Prostate gland (tissue), 2 donors: ENCODE measurements around the gene POLE. TPM values are rescaled to one million over a fixed set of nuclear protein-coding genes. Genes with fewer than 3 reads are reported as not detected.

ENCODE experiments used
- DNase-seq: peaks from one replicate; pipeline ENCODE4 v3.0.0-alpha.2; 2019; ENCODE audit warnings: low spot score
- H3K27ac ChIP-seq, 2 donors: fragments of 200-600 bp; sonication (generic); 2 replicates each; pipeline ENCODE4 v1.5.1; 2017 to 2019
- H3K27me3 ChIP-seq: fragments of 200-600 bp; sonication (generic); replicated peaks from 2 replicates; pipeline ENCODE4 v1.5.1; 2019; ENCODE audit not compliant: insufficient read depth
- H3K36me3 ChIP-seq, 2 donors: fragments of 200-600 bp; sonication (generic); 1 replicate in 1 of 2; 2 replicates in 1 of 2; pipeline versions ENCODE4 v1.5.1 to v1.8.1; 2017 to 2019
- H3K4me1 ChIP-seq: fragments of 200-600 bp; sonication (generic); replicated peaks from 2 replicates; pipeline ENCODE4 v1.5.1; 2019
- H3K4me3 ChIP-seq, 2 donors: fragments of 200-600 bp; sonication (generic); 2 replicates each; pipeline ENCODE4 v1.5.1; 2017 to 2019
- H3K9me3 ChIP-seq: fragments of 200-600 bp; sonication (generic); 2 replicates; pipeline ENCODE4 v1.5.1; 2017
- CTCF ChIP-seq, 4 experiments: fragments of 200-600 bp in 2 of 4; fragments of 450-650 bp in 2 of 4; sonication (generic) in 2 of 4; IDR thresholded peaks; 1 replicate in 3 of 4; 2 replicates in 1 of 4; pipeline ENCODE4 v1.5.1; 2016 to 2019; ENCODE audit warnings: antibody characterized with exemption in 4 of 4, mild to moderate bottlenecking in 2 of 4, moderate library complexity in 2 of 4
- POLR2A ChIP-seq: fragments of 450-650 bp; IDR thresholded peaks from one replicate; pipeline ENCODE4 v1.6.1; 2016; ENCODE audit warnings: antibody characterized with exemption, mild to moderate bottlenecking
- POLR2AphosphoS5 ChIP-seq: sonication (generic); formaldehyde crosslinking; IDR thresholded peaks from one replicate; pipeline ENCODE4 v1.6.1; 2017; ENCODE audit warnings: antibody characterized with exemption
- WGBS: methylation state at CpG from one replicate; pipeline ENCODE4 v1.1.5; 2018; 5-methylcytosine and 5-hydroxymethylcytosine counted together
- intact Hi-C: fragments of 100-400 bp; cut with DNase I; formaldehyde crosslinking; loops from one replicate; pipeline ENCODE4 v1.14.2; 2022
- total RNA-seq, 2 donors: library from RNA; depleted of rRNA; stranded (reverse); fragments of >200 nt; gene quantifications; one replicate each; pipeline ENCODE4 v1.1.0, GENCODE V29; 2016

The POLE gene
- total RNA-seq, 2 donors from 2014 or later: 41.8 to 65.4 TPM

DNA sequence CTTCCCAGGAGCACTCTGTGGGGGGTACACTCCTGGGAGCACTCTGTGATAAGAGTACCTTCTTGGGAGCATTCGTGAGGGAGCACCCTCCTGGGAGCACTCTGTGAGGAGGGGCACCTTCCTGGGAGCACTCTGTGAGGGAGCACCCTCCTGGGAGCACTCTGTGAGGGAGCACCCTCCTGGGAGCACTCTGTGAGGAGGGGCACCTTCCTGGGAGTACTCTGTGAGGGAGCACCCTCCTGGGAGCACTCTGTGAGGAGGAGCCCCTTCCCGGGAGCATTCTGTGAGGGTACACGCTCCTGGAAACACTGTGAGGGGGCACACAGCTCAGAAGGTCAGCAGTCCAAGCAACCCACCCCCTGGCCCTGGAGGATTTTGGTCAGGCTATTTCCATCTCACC, 99.4 kb downstream of the POLE start:
- intact Hi-C loops: no loop called here
- DNase-seq: no peak
- TF ChIP-seq POLR2AphosphoS5 (no peak), POLR2A (no peak), CTCF (IDR thresholded peaks at IDR 0.05) (no peak)

GRCh38 chr12:132586929-132587328, 100.2 kb downstream of the POLE start:
- H3K9me3 ChIP-seq: no peaks in the 10 kb centered on the region
- TF ChIP-seq POLR2A (no peak), POLR2AphosphoS5 (no peak), CTCF (IDR thresholded peaks at IDR 0.05) (no peak)
- no peak overlapping the region for H3K4me3 ChIP-seq
- no peaks in the 10 kb centered on the region for H3K4me1 ChIP-seq
- H3K27ac ChIP-seq: no peak overlapping the region
- no peaks in the 10 kb centered on the region for H3K27me3 ChIP-seq
- no peak for DNase-seq
- WGBS: 84% methylated on average over 18 of the region's 18 CpGs
- intact Hi-C loops: no loop called here
- H3K36me3 ChIP-seq: no peaks in the 10 kb centered on the region

More for the DNA sequence above, 99.4 kb downstream of the POLE start:
- Histone ChIP-seq H3K27me3 (no peaks in the 10 kb centered on the region), H3K27ac (no peak overlapping the region), H3K9me3 (no peaks in the 10 kb centered on the region), H3K36me3 (no peaks in the 10 kb centered on the region), H3K4me3 (no peak overlapping the region), H3K4me1 (no peaks in the 10 kb centered on the region)
- WGBS: 75% methylated on average over 3 of the region's 3 CpGs

DNA sequence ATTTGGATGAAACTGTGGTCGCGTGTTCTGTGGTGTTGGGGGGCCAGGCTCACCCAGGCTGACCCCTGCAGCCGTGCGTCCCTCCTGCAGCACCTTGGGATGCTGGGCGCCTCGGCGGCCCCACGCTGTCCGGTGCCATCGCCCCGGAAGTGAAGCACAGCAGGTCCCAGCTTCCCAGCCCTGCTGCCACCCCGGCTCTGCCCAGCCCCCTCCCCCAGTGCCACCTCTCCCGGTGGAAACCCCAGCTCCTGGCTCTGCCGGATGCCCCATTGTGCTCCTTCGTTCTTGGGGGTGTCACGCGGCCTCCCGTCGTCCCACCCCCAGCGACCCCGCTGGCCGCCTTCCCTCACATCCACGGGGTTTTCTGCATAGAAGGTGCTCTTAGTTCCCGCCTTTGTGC, 102.0 kb downstream of the POLE start:
- no peaks in the 10 kb centered on the region for H3K27me3 ChIP-seq
- DNase-seq: no peak
- no peaks in the 10 kb centered on the region for H3K36me3 ChIP-seq
- no peak overlapping the region for H3K4me3 ChIP-seq
- no peaks in the 10 kb centered on the region for H3K9me3 ChIP-seq
- no peak for TF ChIP-seq POLR2A
- TF ChIP-seq POLR2AphosphoS5: no peak
- no peak for TF ChIP-seq CTCF (IDR thresholded peaks at IDR 0.05)
- intact Hi-C loops: no loop called here
- 87% methylated on average over 24 of the region's 24 CpGs for WGBS
- no peaks in the 10 kb centered on the region for H3K4me1 ChIP-seq
- H3K27ac ChIP-seq: no peak overlapping the region

GRCh38 chr12:132584429-132584828, 102.7 kb downstream of the POLE start:
- 82% methylated on average over 14 of the region's 14 CpGs for WGBS
- H3K4me3 ChIP-seq: no peak overlapping the region
- intact Hi-C loops: no loop called here
- no peaks in the 10 kb centered on the region for H3K27me3 ChIP-seq
- H3K4me1 ChIP-seq: no peaks in the 10 kb centered on the region
- TF ChIP-seq POLR2A (no peak), CTCF (IDR thresholded peaks at IDR 0.05) (no peak), POLR2AphosphoS5 (no peak)
- no peak overlapping the region for H3K27ac ChIP-seq
- no peak for DNase-seq
- no peaks in the 10 kb centered on the region for H3K36me3 ChIP-seq
- H3K9me3 ChIP-seq: no peaks in the 10 kb centered on the region

GRCh38 chr12:132583736-132584135, 103.4 kb downstream of the POLE start:
- no peak overlapping the region for H3K27ac ChIP-seq
- no peaks in the 10 kb centered on the region for H3K27me3 ChIP-seq
- H3K9me3 ChIP-seq: no peaks in the 10 kb centered on the region
- H3K4me1 ChIP-seq: no peaks in the 10 kb centered on the region
- no peaks in the 10 kb centered on the region for H3K36me3 ChIP-seq
- no peak for DNase-seq
- 81% methylated on average over 27 of the region's 29 CpGs for WGBS
- intact Hi-C loops: no loop called here
- no peak overlapping the region for H3K4me3 ChIP-seq
- TF ChIP-seq POLR2AphosphoS5 (no peak), CTCF (IDR thresholded peaks at IDR 0.05) (no peak), POLR2A (no peak)
